HCT116 (cell line): Measurements from ENCODE around the gene TMEM79. TPM values are rescaled to one million over a fixed set of nuclear protein-coding genes. Genes with fewer than 3 reads are reported as not detected.

ENCODE experiments used
- ATF3 ChIP-seq: IDR thresholded peaks from 2 replicates; pipeline ENCODE4 v1.6.1; 2012
- CBX3 ChIP-seq: IDR thresholded peaks from 2 replicates; pipeline ENCODE4 v1.6.1; 2012; ENCODE audit warnings: low read depth
- CEBPB ChIP-seq: IDR thresholded peaks from 2 replicates; pipeline ENCODE4 v1.6.1; 2012; ENCODE audit warnings: low read depth
- ELF1 ChIP-seq: IDR thresholded peaks from 2 replicates; pipeline ENCODE4 v1.6.1; 2012; ENCODE audit warnings: low read depth, borderline replicate concordance
- EZH2 ChIP-seq: fragments of 200-600 bp; sonication (generic); IDR thresholded peaks from 2 replicates; pipeline ENCODE4 v1.6.1; 2017; ENCODE audit warnings: antibody characterized with exemption, mixed run types
- FOSL1 ChIP-seq: IDR thresholded peaks from 2 replicates; pipeline ENCODE4 v1.6.1; 2012; ENCODE audit warnings: low read depth
- JUND ChIP-seq: IDR thresholded peaks from 2 replicates; pipeline ENCODE4 v1.6.1; 2012
- MAX ChIP-seq: IDR thresholded peaks from 2 replicates; pipeline ENCODE4 v1.6.1; 2012
- POLR2A ChIP-seq: IDR thresholded peaks from 2 replicates; pipeline ENCODE4 v1.7.0; 2011; ENCODE audit warnings: borderline replicate concordance; ENCODE audit not compliant: insufficient read depth, insufficient read length; ENCODE audit errors: extremely low read depth
- RAD21 ChIP-seq: IDR thresholded peaks from 2 replicates; pipeline ENCODE4 v1.6.1; 2012; ENCODE audit warnings: low read depth, mild to moderate bottlenecking
- SRF ChIP-seq: IDR thresholded peaks from 2 replicates; pipeline ENCODE4 v1.6.1; 2012; ENCODE audit warnings: low read depth
- TCF7L2 ChIP-seq: IDR thresholded peaks from 2 replicates; pipeline ENCODE4 v1.7.0; 2011; ENCODE audit warnings: borderline replicate concordance, inconsistent platforms; ENCODE audit not compliant: insufficient read depth, insufficient read length; ENCODE audit errors: extremely low read depth
- ZFX ChIP-seq: fragments of 450-650 bp; IDR thresholded peaks from 2 replicates; pipeline ENCODE4 v1.6.1; 2017
- total RNA-seq: library from RNA; stranded (reverse); gene quantifications from one replicate; pipeline ENCODE4 v1.2.1, GENCODE V29; 2021; ENCODE audit not compliant: unreplicated experiment
- TF ChIP-seq, protein P1 (sequence below), 3 experiments: fragments of 200-600 bp in 1 of 3; sonication (generic) in 1 of 3; IDR thresholded peaks in 2 of 3; conservative IDR thresholded peaks in 1 of 3; 2 replicates each; pipeline ENCODE4 v1.5.1; 2012 to 2017; ENCODE audit warnings: low read depth in 2 of 3, low read length in 2 of 3, antibody characterized with exemption in 1 of 3, borderline replicate concordance in 1 of 3, control low read depth in 1 of 3, mild to moderate bottlenecking in 1 of 3, mixed read lengths in 1 of 3, mixed run types in 1 of 3, moderate library complexity in 1 of 3; ENCODE audit not compliant: insufficient read depth in 1 of 3

The TMEM79 gene
- total RNA-seq, 1 experiment from 2014 or later = 6.3 TPM

DNA sequence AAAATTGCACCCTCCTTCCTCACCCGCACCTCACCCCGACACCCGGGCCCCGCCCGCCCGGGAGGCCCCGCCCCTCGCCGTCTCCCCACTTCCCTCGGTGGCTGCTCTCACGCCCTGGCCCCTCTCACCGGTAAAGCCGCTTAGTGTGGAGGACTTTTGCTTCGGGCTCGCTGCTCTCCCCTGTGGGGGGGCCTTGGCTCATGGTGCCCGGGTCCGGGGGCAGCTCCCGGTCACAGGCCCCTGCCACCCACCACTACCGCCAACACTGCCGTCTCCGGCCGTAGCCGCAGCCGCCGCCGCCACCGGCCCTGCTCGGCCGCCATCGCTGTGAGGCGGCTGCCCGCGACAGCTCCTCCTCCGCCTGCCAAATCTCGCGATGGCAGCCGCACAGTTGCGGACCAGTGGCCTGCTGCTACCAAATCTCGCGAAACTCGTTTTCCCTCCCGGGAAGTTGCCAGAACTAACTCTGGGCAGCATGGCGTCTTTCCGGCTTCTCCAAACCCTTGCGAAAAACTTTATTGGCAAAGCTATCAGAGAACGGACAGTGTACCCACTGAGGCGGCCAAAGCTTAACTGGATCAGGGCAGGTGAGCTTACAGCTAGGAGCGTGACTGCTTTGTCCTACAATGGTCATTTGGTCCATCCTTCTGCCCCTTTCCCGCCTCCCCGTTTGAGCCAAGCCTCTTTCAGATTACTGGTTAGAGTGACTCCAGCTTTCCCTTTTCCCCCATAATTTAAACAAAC lies 1.5 kb upstream of the TMEM79 start, which contains the start of gene SMG5 (continued):
- TF ChIP-seq, protein P1, sequence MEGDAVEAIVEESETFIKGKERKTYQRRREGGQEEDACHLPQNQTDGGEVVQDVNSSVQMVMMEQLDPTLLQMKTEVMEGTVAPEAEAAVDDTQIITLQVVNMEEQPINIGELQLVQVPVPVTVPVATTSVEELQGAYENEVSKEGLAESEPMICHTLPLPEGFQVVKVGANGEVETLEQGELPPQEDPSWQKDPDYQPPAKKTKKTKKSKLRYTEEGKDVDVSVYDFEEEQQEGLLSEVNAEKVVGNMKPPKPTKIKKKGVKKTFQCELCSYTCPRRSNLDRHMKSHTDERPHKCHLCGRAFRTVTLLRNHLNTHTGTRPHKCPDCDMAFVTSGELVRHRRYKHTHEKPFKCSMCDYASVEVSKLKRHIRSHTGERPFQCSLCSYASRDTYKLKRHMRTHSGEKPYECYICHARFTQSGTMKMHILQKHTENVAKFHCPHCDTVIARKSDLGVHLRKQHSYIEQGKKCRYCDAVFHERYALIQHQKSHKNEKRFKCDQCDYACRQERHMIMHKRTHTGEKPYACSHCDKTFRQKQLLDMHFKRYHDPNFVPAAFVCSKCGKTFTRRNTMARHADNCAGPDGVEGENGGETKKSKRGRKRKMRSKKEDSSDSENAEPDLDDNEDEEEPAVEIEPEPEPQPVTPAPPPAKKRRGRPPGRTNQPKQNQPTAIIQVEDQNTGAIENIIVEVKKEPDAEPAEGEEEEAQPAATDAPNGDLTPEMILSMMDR (IDR thresholded peaks at IDR 0.05 in 2 of 3, conservative IDR thresholded peaks at IDR 0.05 in 1 of 3; ENCODE audit: borderline replicate concordance in 1 of 3, insufficient read depth in 1 of 3, low read depth in 2 of 3, low read length in 2 of 3) = no peak
- TF ChIP-seq MAX (peak; percentile 93), SRF (peak; percentile 67; the same call in 1 of the 2 replicates), ZFX (peak; percentile 38; the same call in 1 of the 2 replicates), FOSL1 (no peak), CBX3 (peak; percentile 96), TCF7L2 (peak; percentile 28), JUND (0 out of 2 replicates have a peak, but pooled peaks have one; percentile 26), ATF3 (no peak), CEBPB (no peak), POLR2A (peak; percentile 74), EZH2 (no peak), RAD21 (no peak), ELF1 (peak; percentile 90; the same call in 1 of the 2 replicates)
